ENCODE measurements around the gene CYSRT1. TPM values are rescaled to one million over a fixed set of nuclear protein-coding genes. Genes with fewer than 3 reads are reported as not detected.

CYSRT1 gene
- total RNA-seq = not detected

GRCh38 chr9:137224830-137225694 is at the start of gene CYSRT1:
Gene CYSRT1, plus strand, starts transcription at chr9:137225174. Its CDS starts 448 bp downstream, at chr9:137225622.
- no peak for DNase-seq

- no peak for DNase-seq
Observed at GRCh38 chr9:137175345-137175961, 49.5 kb upstream of the CYSRT1 start.

GRCh38 chr9:137176302-137177182 is 48.4 kb upstream of the CYSRT1 start:
- DNase-seq = peak; percentile 22

GRCh38 chr9:137178201-137178938 is 46.6 kb upstream of the CYSRT1 start:
- no peak for DNase-seq

GRCh38 chr9:137178939-137179630 is 45.9 kb upstream of the CYSRT1 start:
- no peak for DNase-seq

GRCh38 chr9:137179761-137180160 is 45.2 kb upstream of the CYSRT1 start:
- no peak for DNase-seq

GRCh38 chr9:137180491-137180890 is 44.5 kb upstream of the CYSRT1 start:
- no peak for DNase-seq

- no peak for DNase-seq
Observed at GRCh38 chr9:137181680-137182079, 43.3 kb upstream of the CYSRT1 start.

- DNase-seq = no peak
Observed at GRCh38 chr9:137182836-137183235, 42.1 kb upstream of the CYSRT1 start.

- no peak for DNase-seq
Observed at GRCh38 chr9:137183980-137184595, 40.9 kb upstream of the CYSRT1 start.

- no peak for DNase-seq
Observed at GRCh38 chr9:137184881-137185660, 39.9 kb upstream of the CYSRT1 start.

- DNase-seq = no peak
Observed at GRCh38 chr9:137185921-137186320, 39.1 kb upstream of the CYSRT1 start.

GRCh38 chr9:137186385-137186784 is 38.6 kb upstream of the CYSRT1 start:
- DNase-seq = no peak

- no peak for DNase-seq
Observed at GRCh38 chr9:137187386-137187785, 37.6 kb upstream of the CYSRT1 start.

- DNase-seq = no peak
Observed at GRCh38 chr9:137188086-137188489, 36.9 kb upstream of the CYSRT1 start.

- DNase-seq = peak; percentile 89
Observed at GRCh38 chr9:137188490-137189296, 36.3 kb upstream of the CYSRT1 start, which contains the start of the genes ANAPC2 and SSNA1. Gene ANAPC2, minus strand, starts transcription at chr9:137188560. Its CDS starts 28 bp downstream, at chr9:137188532. Gene SSNA1, plus strand, starts transcription at chr9:137188676. Its CDS starts 51 bp downstream, at chr9:137188727.

GRCh38 chr9:137189297-137190295 is 35.4 kb upstream of the CYSRT1 start:
- DNase-seq = no peak
